Activated naive CD4-positive, alpha-beta T cell treated with anti-CD3 and anti-CD28 coated beads, Interleukin-2, amount 50 U/mL, for 16 hours (primary cell): Measurements from ENCODE around the gene NAT8L.

Source experiments
- DNase-seq: peaks from one replicate; pipeline ENCODE4 v3.0.0-alpha.2; 2020

The NAT8L gene

DNA sequence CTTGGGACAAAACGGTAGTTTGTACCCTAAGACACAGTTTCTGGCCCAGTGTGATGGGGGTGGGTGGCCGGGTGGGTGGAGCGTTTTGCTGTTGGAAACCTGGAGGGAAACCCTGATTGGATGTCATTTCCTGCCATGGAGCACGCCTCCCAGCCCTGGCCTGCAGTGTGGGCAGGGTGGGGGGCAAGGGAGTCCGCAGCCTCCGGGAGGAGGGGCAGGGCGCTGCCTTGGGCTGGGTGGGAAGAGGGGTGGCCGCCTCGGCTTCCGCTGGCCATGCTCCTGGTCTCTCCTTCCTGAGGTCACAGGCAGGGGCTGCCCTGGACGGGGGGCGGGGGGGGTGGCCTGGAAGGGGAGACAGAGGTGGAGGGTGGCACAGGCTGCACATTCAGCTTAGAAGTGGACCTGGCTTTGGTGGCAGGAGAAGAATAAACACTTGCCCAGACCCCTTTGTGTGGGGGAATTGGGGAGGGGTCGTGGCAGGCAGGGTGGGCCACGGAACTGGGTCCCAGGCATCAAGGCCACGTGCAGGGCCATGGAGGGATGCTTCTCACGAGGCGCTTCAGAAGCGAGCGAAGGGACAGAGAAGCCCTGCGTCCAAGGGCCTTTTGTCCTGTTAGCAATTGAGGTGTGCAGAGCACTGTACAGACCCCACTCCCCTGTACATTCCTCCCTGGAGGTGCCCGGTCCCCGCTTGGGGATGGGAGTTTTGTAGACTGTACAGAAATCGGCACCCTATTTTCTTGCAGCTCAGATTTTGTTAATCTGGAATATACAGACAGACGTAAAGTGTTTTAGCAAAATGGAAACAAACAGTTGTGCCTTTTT, 6.2 kb downstream of the NAT8L start:
- DNase-seq, result no peak

DNA sequence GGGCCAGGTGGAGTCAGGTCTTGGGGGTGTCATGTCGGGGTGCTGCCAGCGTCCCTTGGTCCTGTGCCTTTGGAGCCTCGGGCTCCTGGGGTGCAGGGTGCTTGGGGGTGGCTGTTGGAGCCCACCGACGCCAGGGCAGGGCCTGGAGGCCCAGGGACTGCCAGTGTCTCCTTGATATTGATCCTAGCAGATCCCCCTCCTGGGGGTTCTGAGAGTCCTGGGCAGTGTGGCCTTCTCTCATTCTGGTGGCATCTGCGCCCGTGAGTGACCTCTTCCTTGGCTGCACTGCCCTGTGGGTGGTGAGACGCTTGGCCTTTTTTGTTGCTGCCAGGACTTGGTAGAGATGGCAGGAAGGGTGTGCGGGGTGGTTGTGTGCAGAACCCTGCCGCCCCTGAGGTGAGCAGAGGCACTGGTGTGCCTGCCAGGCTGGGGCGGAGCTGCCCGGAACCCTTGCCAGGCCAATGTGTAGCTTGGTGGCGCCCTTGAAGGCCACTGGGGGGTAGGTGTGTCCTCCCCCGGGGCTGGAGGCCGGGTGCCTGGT, 7.0 kb downstream of the NAT8L start:
- DNase-seq, result peak; percentile 4

DNA sequence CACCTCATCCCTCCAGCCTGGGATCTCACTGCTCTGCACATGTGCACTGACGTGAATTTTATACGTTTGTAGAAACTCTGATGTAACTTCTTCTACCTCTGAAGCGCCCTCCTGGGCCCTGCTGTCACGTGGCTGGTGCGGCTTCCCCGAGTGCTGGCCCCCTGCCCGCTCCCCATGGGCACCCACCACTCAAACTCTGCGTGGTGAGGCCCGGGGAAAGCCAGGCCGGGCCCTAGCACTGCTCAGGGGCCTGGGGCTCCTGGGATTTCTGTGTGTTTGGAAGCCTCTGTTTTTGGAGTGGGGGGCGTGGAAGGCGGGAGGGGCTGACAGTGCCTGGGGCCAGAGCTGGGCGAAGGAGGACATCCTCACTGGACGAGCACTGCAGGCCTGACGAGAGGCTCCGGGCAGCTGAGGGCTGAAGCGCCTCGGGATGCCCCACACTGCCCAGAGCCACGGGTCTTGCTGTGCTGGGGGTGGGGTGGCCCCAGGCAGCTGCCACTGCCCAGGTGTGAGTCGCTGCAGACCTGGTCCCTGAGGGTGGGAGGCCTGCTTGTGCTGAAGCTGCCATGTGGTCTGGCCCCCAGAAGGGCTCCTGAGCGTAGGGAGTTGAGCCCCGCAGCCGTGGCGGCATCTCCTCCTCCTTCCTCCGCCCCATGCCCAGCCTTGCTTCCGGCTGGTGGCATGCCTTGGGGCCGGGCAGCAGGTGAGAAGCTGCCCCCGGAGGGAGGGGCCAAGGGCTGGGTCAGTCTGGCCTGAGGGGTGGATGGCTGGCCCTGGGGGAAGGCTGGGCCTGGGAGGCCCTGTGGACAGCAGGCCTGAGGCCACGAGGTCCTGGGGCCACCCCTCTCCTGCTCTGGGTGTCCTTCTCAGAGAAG, 7.7 kb downstream of the NAT8L start:
- DNase-seq, result peak; percentile 2

DNA sequence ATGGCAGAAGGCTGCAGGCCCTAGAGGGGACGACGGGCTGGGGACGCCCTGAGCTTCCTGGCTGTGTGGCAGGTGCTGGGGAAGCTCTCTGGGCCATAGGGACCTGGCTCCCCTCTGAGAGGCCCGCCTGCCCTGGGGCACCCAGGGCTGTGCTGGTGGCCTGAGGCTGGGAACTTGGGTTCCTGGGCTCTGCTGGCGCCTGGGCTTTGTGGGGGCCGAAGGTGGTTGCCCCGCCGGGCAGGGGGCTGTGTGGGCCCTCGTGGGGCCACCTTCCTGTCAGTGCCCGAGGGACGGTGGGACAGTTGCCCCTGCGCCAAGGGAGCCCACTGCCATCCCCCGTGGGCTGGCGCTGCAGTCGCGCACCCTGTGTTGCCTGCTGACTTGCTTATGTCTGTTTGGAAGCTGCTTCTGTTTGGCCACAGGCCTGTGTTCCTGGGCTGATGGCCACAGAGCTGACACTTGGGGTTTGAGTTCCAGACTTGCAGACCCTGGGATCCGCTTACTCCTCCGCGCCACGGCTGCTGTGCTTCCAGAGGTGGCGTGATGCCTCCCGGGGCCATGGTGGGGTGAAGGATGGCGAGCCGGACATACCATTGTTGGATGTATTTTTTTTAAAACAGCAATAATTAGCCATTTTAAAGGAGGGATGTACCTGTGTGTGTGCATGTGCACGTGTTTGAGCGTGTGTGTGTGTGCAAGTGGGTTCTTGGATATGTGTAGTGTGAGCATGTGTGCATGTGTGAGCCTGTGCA, 8.5 kb downstream of the NAT8L start:
- peak; percentile 9 for DNase-seq

DNA sequence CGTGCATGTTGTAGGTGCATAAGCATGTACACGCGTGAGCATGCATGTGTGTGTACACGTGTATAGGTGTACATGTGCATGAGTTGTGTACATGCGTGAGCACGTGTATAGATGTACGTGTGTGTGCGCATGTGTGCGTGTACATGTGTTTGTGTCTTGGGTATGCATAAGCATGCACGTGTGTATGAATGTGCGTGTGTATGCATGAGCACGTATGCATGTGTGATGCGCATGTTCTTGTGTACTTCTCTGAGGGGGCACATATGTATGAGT, 9.0 kb downstream of the NAT8L start:
- DNase-seq, result no peak

DNA sequence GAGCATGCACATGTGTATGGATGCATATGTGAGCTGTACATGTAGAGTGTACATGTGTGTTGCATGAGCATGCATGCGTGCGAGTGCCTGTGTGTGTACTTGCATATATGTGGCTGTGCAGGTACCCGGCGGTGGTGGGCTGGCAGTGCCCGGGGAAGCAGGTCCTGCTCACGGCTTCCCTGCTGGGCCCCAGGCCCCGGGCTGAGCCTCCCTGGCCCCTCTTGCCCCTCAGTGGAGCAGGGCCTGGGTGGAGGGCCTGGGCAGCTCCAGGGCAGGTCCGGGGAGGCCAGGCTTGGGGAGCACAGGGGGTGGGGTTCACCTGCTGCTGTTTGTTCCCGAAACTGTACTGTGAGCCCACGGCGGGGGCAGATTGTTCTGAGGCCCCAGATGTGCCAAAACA, 9.4 kb downstream of the NAT8L start:
- no peak for DNase-seq

GRCh38 chr4:2069161-2069971, 10.2 kb downstream of the NAT8L start:
- no peak for DNase-seq

DNA sequence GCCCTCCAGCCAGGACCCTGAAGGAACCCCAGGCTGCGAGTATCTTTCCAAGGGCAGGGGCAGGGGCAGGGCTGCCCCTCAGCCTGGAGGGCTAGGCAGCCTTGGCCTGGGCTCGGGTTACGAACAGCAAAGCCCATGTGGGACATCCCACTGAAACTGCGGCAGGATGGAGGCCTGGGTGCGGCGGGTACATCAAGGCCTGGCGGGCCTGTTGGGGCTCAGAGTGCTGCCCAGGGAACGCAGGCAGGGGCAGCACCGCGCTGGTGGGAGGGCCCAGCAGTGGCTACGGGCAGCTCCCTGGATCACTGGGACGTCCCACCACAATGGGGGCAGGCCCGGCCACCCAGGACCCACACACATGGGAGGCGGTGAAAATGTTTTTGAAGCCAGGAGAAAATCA, 10.9 kb downstream of the NAT8L start:
- no peak for DNase-seq

GRCh38 chr4:2070421-2071251, 11.5 kb downstream of the NAT8L start:
- DNase-seq, result no peak

DNA sequence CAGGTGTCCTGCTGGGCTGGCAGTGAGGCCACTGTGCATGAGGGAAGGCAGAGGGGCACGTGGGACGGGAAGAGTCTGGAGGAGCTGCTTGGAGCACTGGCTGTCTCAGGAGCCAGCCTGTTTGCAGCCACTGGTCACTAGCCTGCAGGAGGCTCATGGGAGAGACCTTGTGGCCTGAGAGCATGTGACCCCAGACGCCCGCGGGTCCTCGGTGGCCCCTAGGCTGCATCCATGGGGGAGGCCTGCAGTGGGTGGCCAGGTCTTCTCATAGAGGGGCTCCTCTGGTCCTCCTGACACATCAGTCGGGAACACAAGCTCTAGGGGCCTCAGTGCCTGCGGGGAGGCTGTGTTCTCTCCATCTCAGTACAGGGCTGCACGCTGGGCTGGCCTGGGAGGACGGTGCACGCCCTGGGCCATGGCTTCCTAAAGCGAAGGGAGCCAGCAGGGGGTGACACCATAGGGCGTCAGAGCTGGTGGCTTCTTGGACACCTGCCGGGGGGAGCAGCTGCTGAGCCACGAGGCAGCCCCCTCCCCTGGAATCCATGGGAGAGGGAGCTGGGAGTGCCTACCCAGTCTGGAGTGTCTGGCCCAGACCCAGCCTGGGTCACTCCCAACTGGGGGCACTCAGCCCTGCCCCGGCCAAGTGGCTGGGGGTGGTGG, 12.3 kb downstream of the NAT8L start:
- no peak for DNase-seq

GRCh38 chr4:2071912-2072867, 13.1 kb downstream of the NAT8L start:
- no peak for DNase-seq

DNA sequence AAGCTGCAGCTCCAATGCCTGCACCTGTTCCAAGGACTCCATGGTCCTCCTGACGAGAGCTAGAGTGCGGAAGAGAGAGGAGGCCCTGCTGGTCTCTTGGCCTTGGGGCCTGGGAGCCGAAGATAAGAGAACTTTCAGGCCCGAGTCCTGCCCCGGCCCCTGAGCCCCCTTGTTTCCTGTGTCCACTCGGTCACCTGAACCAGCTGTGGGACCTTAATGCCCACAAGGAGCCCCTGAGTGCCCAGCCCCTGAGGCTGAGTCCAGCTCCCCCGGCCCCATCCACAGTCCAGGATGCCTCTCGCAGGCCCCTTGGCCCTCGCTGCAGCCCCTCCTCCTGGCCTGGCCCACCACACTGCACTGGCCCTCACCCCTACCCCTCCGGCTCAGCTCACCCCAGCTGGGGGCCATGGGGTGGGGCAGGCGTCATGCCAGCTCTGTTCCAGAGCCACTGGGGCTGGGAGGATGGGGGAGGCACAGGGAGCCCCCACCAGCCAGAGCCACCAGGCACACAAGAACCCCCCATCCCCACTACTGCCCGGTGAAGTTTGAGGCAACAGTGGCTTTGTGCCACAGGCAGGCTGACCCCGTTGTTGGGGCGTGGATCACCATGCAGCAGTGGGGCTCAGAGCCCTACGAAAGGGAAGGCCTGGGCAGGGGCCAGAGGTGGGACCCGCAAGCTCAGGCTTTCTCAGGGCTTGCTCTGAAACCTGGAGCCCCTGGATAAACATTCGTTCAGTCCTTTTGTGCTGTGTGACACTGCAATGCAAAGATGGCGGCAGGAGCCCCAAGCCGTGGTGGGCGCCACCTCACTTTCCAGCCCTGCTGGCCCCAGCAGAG, 14.1 kb downstream of the NAT8L start:
- DNase-seq, result no peak

DNA sequence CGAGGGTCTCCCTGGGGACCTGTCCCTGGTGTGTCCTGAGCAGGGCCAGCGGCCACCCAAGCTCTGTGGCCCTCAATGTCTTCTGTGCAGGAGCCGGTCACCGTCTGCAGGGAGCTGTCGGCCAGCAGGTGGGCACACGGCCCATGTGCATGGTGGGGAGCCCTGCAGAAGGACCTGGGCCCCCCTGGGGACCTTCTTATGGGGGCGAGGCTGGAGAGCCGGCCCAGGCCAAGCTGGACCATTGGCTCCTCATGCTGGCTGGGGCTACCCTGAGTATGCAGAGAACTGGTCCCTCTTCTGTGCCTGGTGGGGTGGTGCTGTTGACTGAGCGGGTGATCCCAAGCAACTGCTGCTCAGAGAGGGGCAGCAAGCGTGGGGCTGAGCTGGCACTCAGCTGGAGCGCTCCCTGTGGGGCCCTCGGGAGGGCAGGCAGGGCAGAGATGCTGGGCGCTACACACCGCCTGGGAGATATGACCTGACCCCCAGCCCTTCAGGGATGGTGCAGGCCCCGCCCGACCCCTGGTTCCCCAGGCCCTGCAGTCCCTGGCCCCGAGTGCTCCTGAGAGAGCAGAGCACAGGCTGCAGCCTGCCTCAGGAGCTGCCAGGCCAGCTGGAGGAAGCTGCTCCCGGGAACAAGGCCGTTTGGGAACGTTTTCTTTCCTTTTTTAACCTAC, 14.8 kb downstream of the NAT8L start:
- DNase-seq, result no peak

- DNase-seq, result no peak
Observed at GRCh38 chr4:2074588-2074987, 15.5 kb downstream of the NAT8L start.

GRCh38 chr4:2075171-2075986, 16.3 kb downstream of the NAT8L start:
- DNase-seq, result no peak

GRCh38 chr4:2075987-2076907, 17.1 kb downstream of the NAT8L start:
- no peak for DNase-seq
